ENCODE measurements around the gene ARHGEF10L.

Gene ARHGEF10L

DNA sequence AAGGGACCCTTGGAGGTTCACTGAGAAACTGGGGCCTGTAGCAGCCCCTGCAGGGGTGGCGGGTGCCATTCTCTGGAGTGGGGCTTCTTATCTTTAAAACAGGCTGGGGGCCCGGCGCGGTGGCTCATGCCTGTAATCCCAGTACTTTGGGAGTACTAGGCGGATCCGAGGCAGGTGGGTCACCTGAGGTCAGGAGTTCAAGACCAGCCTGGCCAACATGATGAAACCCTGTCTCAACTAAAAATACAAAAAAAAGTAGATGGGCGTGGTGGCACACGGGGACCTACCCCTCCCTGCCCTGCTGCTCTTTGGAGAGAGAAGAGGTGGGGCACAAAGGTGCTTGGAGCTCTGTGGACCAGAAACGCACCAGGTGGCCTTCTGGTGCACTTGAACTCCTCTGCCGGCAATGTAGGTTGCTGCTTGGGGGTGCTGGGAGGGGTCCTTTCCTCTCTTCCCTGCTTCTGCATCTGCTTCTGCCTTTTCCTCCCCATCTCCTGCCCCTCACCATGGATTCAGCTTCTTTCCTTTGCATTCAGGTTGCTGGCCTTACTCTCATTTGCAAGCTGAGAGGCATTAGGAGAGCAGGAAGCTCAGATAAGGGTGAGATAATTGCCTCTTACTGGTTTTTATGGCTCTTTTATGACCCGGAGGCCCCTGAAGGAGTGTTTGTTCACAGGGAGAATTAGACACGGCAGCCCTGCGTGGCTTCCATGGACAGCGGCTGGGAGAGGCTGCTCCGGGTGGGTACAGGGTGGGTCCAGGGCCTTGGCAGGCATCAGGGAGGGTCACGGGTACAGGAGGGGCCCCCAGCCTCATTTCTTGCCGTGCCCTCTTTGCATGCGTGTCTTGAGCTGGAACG, 57.4 kb downstream of the ARHGEF10L start:
- Histone ChIP-seq H3K27ac (ENCODE audit: low read depth, low read length) (no peak overlapping the region), H3K79me2 (ENCODE audit: control insufficient read depth, insufficient read depth, low read length, unreplicated experiment) (no peaks in the 10 kb centered on the region), H3K4me3 (ENCODE audit: low read depth, low read length) (no peak overlapping the region), H3K36me3 (ENCODE audit: insufficient read depth, low read length) (no peaks in the 10 kb centered on the region), H2AFZ (ENCODE audit: low read length, unreplicated experiment) (no peak overlapping the region), H3K4me1 (ENCODE audit: control insufficient read depth, insufficient read depth, low read length, unreplicated experiment) (no peaks in the 10 kb centered on the region), H3K27me3 (ENCODE audit: insufficient read depth, low read length) (no peaks in the 10 kb centered on the region)

DNA sequence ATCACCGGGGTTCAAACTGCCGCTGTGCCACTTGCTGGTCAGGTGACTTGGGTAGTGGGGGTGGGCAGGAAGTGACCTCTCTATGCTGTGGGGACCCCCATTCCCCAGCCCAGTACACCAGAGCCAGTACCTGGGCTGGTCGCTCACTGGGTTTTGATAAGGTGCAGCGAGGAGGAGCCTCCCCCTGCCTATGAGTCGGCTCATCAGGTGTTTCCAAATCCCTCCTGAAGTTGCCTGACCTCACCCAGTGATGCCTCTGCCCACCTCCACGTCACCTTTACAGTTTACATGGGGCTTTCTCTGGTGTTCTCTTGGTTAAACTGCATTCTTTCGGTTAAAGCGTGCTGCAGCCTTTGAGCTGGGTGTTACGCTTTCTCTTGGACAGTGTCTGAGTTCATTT, 58.2 kb downstream of the ARHGEF10L start:
- Histone ChIP-seq H3K4me1 (ENCODE audit: control insufficient read depth, insufficient read depth, low read length, unreplicated experiment) (no peaks in the 10 kb centered on the region), H3K27ac (ENCODE audit: low read depth, low read length) (no peak overlapping the region), H3K4me3 (ENCODE audit: low read depth, low read length) (no peak overlapping the region), H3K79me2 (ENCODE audit: control insufficient read depth, insufficient read depth, low read length, unreplicated experiment) (no peaks in the 10 kb centered on the region), H3K27me3 (ENCODE audit: insufficient read depth, low read length) (no peaks in the 10 kb centered on the region), H2AFZ (ENCODE audit: low read length, unreplicated experiment) (no peak overlapping the region), H3K36me3 (ENCODE audit: insufficient read depth, low read length) (no peaks in the 10 kb centered on the region)

DNA sequence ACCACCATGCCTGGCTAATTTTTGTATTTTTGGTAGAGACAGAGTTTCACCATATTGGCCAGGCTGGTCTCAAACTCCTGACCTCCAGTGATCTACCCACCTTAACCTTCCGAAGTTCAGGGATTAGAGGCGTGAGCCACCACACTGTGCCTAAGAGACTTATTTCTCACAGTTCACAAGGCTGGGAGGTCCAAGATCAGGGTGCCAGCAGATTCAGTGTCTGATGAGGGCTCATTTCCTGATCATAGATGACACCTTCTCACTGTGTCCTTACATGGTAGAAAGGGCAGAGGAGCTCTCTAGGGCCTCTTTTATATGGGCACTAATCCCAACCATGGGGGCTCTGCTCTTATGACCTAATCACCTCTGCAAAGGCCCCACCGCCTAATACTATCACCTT, 58.8 kb downstream of the ARHGEF10L start:
- no peaks in the 10 kb centered on the region for H3K36me3 ChIP-seq (ENCODE audit: insufficient read depth, low read length)
- no peaks in the 10 kb centered on the region for H3K27me3 ChIP-seq (ENCODE audit: insufficient read depth, low read length)
- H2AFZ ChIP-seq (ENCODE audit: low read length, unreplicated experiment): no peak overlapping the region
- H3K27ac ChIP-seq (ENCODE audit: low read depth, low read length): no peak overlapping the region
- no peak overlapping the region for H3K4me3 ChIP-seq (ENCODE audit: low read depth, low read length)
- no peaks in the 10 kb centered on the region for H3K4me1 ChIP-seq (ENCODE audit: control insufficient read depth, insufficient read depth, low read length, unreplicated experiment)
- no peaks in the 10 kb centered on the region for H3K79me2 ChIP-seq (ENCODE audit: control insufficient read depth, insufficient read depth, low read length, unreplicated experiment)

DNA sequence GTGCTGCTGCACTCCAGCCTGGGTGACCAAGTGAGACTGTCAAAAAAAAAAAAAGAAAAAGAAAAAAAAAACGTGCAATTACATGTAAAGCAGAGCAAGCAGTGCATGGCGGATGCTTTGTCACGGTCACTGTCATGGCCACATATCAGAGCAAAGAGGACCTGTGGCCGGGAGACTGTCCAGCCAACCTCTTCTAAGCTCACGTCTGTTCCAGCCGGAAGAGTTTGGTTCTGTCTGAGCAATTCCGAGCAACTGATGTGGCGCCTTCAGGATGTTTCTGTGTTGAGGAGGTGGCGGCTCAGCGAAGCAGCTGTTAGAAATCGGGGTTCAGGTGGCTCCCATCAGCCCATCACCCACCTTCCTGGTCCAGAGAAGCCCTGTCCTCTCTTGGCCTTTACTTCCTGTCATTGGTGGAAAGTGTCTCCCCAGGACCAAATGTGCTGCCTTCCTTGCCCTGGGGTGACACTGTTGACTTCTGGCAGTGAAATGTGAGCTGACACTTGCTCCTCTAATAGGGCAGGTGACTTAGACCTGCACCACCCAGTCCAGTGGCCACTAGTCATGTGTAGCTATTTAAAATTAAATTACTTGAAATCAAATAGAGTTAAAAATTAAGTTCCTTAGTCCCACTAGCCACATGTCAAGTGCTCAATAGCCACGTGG, 59.9 kb downstream of the ARHGEF10L start:
- H3K27me3 ChIP-seq (ENCODE audit: insufficient read depth, low read length): no peaks in the 10 kb centered on the region
- H3K36me3 ChIP-seq (ENCODE audit: insufficient read depth, low read length): no peaks in the 10 kb centered on the region
- no peak overlapping the region for H3K27ac ChIP-seq (ENCODE audit: low read depth, low read length)
- H2AFZ ChIP-seq (ENCODE audit: low read length, unreplicated experiment): no peak overlapping the region
- no peaks in the 10 kb centered on the region for H3K79me2 ChIP-seq (ENCODE audit: control insufficient read depth, insufficient read depth, low read length, unreplicated experiment)
- no peaks in the 10 kb centered on the region for H3K4me1 ChIP-seq (ENCODE audit: control insufficient read depth, insufficient read depth, low read length, unreplicated experiment)
- H3K4me3 ChIP-seq (ENCODE audit: low read depth, low read length): no peak overlapping the region

DNA sequence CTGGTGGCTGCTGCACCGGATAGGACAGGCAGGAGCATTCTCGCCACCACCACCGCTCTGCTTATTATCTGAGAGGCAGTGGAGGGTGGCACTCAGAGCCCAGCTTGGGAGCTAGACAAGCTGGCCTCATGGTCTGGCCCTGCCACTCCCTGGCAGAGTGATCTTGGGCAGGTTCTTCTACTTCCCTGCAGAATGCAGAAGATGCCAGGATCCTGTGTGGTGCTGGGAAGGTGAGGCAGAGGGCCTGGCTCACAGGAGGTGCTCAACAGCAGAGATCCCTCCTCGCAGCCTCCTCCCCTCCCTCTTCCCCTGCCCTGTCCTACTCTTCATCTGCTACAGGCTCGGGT, 60.4 kb downstream of the ARHGEF10L start:
- Histone ChIP-seq H2AFZ (ENCODE audit: low read length, unreplicated experiment) (no peak overlapping the region), H3K79me2 (ENCODE audit: control insufficient read depth, insufficient read depth, low read length, unreplicated experiment) (no peaks in the 10 kb centered on the region), H3K36me3 (ENCODE audit: insufficient read depth, low read length) (no peaks in the 10 kb centered on the region), H3K27me3 (ENCODE audit: insufficient read depth, low read length) (no peaks in the 10 kb centered on the region), H3K4me1 (ENCODE audit: control insufficient read depth, insufficient read depth, low read length, unreplicated experiment) (no peaks in the 10 kb centered on the region), H3K4me3 (ENCODE audit: low read depth, low read length) (no peak overlapping the region), H3K27ac (ENCODE audit: low read depth, low read length) (no peak overlapping the region)

DNA sequence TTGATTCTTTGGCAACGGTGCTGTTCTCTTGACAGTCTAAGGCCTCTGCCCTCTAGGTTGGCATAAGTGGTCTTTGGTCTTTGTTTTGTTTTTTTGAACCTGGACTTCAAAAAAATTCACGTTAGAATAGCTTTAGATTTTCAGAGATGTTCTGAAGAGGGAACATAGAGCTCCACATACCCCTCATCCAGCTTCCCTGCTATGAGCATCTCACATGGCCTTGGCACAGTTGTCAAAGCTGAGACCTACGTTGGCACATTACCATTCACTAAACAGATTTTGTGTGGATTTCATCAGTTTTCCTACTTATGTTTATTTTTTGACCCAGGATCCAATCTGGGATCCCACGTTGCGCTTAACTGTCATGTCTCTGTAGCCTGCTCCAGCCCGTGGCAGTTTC, 60.8 kb downstream of the ARHGEF10L start:
- H3K27ac ChIP-seq (ENCODE audit: low read depth, low read length): no peak overlapping the region

DNA sequence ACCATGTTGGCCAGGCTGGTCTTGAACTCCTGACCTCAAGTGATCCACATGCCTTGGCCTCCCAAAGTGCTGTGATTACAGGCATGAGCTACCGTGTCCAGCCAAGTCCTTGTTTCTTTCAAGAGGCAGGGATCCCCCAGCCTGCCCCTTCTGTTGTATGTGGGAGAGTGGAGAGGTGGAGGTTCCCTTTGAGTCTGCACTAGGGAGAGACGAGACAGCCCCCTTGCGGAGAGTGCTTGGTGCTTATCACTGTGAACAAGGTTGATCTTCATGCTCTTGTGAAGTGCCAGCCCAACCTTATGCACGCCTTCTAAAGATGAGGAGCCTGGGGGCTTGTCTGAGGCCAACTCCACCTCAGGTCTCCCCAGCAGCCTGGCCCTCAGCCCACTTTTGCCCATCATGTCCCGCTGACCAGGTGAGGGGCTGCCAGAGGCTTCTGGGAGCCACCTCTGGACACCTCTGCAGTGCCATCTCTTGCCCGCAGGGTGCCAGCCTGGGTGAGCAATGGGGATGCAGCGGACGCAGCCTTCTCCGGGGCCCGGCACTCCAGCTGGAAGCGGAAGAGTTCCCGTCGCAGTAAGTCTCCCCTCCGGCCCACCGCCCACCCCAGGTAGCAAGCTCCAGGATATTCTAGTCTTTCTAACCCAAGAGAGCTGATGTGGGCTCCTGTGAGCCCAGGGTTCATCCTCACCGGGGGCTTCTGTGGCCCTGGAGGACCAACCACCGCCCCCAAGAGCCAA, 62.3 kb downstream of the ARHGEF10L start:
- Histone ChIP-seq H2AFZ (ENCODE audit: low read length, unreplicated experiment) (no peak overlapping the region), H3K36me3 (ENCODE audit: insufficient read depth, low read length) (no peaks in the 10 kb centered on the region), H3K4me3 (ENCODE audit: low read depth, low read length) (no peak overlapping the region), H3K4me1 (ENCODE audit: control insufficient read depth, insufficient read depth, low read length, unreplicated experiment) (no peaks in the 10 kb centered on the region), H3K27ac (ENCODE audit: low read depth, low read length) (no peak overlapping the region), H3K27me3 (ENCODE audit: insufficient read depth, low read length) (no peaks in the 10 kb centered on the region), H3K79me2 (ENCODE audit: control insufficient read depth, insufficient read depth, low read length, unreplicated experiment) (no peaks in the 10 kb centered on the region)

More for the DNA sequence above, 60.8 kb downstream of the ARHGEF10L start:
- no peaks in the 10 kb centered on the region for H3K4me1 ChIP-seq (ENCODE audit: control insufficient read depth, insufficient read depth, low read length, unreplicated experiment)
- no peaks in the 10 kb centered on the region for H3K79me2 ChIP-seq (ENCODE audit: control insufficient read depth, insufficient read depth, low read length, unreplicated experiment)
- H3K36me3 ChIP-seq (ENCODE audit: insufficient read depth, low read length): no peaks in the 10 kb centered on the region
- no peak overlapping the region for H3K4me3 ChIP-seq (ENCODE audit: low read depth, low read length)
- no peaks in the 10 kb centered on the region for H3K27me3 ChIP-seq (ENCODE audit: insufficient read depth, low read length)
- no peak overlapping the region for H2AFZ ChIP-seq (ENCODE audit: low read length, unreplicated experiment)

DNA sequence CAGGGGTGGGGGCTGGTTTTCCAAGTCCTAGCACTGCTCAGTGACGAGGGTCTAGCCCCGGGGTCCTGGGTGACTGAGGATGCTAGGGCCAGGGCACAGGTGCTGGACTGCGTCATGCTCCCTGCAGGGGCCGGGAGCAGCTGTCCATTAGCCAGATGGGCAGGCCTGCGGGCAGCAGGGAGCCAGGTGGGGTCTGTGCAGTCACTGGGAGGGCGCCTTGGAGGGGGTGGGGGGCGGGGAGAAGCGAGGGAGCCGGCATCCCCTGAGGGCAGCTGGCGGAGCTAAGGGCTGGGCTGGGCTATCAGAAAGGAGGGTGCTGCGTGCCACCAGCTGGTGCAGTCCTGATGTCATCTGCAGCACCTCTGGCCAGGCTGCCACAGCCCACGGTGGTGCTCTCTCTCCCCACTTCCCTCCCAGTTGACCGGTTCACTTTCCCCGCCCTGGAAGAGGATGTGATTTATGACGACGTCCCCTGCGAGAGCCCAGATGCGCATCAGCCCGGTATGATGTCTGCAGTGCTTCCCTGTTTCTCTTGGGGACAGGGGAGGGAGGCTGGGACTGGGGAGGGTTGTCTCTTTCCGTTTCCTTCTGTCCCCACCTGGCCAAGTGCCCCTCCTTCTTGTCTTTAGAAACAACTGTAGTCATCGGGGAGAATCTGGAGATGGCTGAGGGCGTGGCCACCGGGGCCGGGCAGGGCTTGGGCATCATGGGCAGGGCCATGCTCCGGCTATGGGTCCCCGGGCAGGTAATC, 63.8 kb downstream of the ARHGEF10L start:
- Histone ChIP-seq H2AFZ (ENCODE audit: low read length, unreplicated experiment) (no peak overlapping the region), H3K4me1 (ENCODE audit: control insufficient read depth, insufficient read depth, low read length, unreplicated experiment) (no peaks in the 10 kb centered on the region), H3K27ac (ENCODE audit: low read depth, low read length) (no peak overlapping the region)

DNA sequence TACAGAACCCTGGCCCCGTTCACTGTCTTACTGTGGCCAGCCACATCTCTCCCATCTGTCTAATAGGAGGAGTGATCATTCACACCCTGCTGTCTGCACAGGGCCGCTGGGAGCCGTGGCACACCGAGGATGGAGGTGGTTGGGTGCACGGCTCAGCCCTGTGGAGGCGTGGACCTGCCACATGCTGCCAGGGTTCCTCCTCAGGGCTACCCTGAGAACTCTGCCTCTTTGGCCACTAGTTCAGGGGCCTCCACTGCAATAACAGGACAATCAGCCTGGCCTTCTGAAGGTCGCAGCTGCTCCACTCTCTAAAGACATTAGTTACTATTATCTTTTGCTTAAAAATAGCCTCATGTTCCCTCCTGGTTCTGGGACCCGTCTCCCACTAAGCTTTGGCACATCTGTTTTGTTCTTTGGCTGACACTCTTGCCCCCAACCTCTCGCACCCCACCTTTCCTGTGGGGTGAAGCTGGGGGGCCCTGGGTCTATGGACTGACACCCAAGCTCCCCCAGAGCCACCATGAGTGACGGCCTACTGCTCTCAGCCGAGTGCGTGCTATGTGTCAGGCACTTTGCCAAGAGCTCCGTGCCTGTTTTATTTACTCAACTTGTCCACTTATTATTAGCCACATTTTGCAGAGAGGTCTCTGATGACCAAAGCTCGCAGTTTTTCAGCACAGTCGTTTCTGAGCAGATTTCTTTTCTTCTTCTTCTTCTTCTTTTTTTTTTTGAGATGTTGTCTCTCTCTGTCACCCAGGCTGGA, 66.3 kb downstream of the ARHGEF10L start:
- H3K36me3 ChIP-seq (ENCODE audit: insufficient read depth, low read length): no peaks in the 10 kb centered on the region
- no peak overlapping the region for H3K27ac ChIP-seq (ENCODE audit: low read depth, low read length)
- H3K4me1 ChIP-seq (ENCODE audit: control insufficient read depth, insufficient read depth, low read length, unreplicated experiment): no peaks in the 10 kb centered on the region
- no peaks in the 10 kb centered on the region for H3K79me2 ChIP-seq (ENCODE audit: control insufficient read depth, insufficient read depth, low read length, unreplicated experiment)
- no peaks in the 10 kb centered on the region for H3K27me3 ChIP-seq (ENCODE audit: insufficient read depth, low read length)
- H2AFZ ChIP-seq (ENCODE audit: low read length, unreplicated experiment): no peak overlapping the region
- no peak overlapping the region for H3K4me3 ChIP-seq (ENCODE audit: low read depth, low read length)

More for the DNA sequence above, 63.8 kb downstream of the ARHGEF10L start:
- no peak overlapping the region for H3K4me3 ChIP-seq (ENCODE audit: low read depth, low read length)
- H3K36me3 ChIP-seq (ENCODE audit: insufficient read depth, low read length): no peaks in the 10 kb centered on the region
- H3K79me2 ChIP-seq (ENCODE audit: control insufficient read depth, insufficient read depth, low read length, unreplicated experiment): no peaks in the 10 kb centered on the region
- no peaks in the 10 kb centered on the region for H3K27me3 ChIP-seq (ENCODE audit: insufficient read depth, low read length)

Data from ACC112 (cell line).